ENCODE results near the gene ADAT3.
"Not testable (repeated sequence)": the region's sequence is repeated elsewhere in the genome, so short reads cannot be mapped to it uniquely, and the experiment has no call there.

DNA sequence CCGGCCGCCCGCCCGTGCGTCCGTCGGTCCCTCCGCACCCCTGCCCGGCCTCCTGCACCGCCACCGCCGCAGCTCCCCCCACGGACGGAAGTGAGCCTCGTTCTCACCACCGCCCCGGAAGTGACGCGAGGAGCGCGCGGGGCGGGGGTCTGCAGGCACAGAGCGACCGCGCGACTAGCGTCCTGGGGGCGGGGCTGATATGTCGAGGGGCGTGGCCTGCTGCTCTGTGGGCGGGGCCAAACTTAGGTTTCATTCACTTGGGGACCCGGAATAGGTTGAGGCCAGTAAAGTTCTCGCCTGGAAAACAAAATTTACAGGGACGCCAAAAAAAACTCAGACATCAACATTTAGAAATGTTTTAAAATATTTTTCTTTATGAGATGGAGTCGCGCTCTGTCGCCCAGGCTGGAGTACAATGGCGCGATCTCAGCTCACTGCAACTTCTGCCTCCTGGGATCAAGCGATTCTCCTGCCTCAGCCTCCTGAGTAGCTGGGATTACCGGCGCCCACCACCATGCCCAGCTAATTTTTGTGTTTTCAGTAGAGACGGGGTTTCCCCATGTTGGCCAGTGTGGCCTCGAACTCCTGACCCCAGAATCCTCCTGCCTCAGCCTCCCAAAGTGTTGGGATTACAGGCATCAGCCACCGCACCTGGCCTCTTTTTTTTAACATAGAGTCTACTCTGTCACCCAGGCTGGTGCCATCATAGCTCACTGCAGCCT, 19.6 kb upstream of the ADAT3 start, which contains the start of gene ABHD17A:
- TF ChIP-seq EZH2, EZH2phosphoT487 (IDR thresholded peaks at IDR 0.05): not testable (repeated sequence)
- TF ChIP-seq, protein P1, sequence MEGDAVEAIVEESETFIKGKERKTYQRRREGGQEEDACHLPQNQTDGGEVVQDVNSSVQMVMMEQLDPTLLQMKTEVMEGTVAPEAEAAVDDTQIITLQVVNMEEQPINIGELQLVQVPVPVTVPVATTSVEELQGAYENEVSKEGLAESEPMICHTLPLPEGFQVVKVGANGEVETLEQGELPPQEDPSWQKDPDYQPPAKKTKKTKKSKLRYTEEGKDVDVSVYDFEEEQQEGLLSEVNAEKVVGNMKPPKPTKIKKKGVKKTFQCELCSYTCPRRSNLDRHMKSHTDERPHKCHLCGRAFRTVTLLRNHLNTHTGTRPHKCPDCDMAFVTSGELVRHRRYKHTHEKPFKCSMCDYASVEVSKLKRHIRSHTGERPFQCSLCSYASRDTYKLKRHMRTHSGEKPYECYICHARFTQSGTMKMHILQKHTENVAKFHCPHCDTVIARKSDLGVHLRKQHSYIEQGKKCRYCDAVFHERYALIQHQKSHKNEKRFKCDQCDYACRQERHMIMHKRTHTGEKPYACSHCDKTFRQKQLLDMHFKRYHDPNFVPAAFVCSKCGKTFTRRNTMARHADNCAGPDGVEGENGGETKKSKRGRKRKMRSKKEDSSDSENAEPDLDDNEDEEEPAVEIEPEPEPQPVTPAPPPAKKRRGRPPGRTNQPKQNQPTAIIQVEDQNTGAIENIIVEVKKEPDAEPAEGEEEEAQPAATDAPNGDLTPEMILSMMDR (IDR thresholded peaks at IDR 0.05), result not testable (repeated sequence)
